ENCODE measurements around the gene C19orf38. TPM values are rescaled to one million over a fixed set of nuclear protein-coding genes. Genes with fewer than 3 reads are reported as not detected.
"Not testable (repeated sequence)": the region's sequence is repeated elsewhere in the genome, so short reads cannot be mapped to it uniquely, and the experiment has no call there.

Gene C19orf38
- total RNA-seq, 2 experiments from 2014 or later: 1.2 to 1.3 TPM

DNA sequence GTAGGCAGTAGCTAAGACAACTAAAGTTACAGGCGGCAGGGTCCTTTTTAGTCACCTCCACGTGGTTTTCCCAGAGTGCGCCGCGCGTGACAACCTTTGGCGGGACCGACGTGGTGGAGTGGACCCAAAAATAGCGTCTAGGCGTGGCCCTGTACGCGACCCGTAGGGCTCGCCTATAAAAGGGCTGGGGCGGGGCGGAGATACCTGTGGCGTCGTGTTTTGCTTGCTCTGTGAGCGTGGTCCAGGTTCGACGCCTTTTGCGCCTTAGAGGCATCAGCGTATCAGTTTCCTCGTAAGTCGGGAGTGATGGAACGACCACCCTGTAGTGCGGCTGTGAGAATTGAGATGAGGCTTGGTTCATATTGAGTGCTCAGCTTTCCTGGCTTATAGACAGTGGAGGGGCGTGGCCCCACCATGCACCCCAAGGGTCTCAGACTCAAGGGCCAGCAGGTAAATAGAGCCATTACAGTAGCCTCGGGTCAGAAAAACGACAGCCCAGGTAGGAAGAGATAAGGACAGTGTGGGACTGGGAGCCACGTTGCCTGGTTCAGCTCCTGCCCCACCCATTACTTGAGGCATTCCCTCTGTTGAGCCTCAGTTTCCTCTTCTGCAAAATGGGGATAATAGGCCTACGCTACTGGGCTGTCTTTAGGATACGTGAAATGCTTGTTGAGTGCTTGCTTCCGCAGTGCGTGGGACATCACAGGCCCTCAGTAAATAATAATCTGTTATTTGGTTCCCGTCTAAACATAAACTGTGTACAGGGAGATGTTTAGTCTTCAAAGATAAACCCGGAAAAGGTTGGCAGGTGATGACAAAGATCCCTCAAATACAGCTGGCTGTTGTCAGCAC is 11.5 kb upstream of the C19orf38 start:
- ATAC-seq (peak; percentile 50), DNase-seq (peak; percentile 92)
- Mint-ChIP-seq H3K4me1 (ENCODE audit: low read depth) (peaks cover 16% of the 10 kb centered on the region), H3K36me3 (ENCODE audit: low read depth) (peaks cover 14% of the 10 kb centered on the region), H3K4me3 (peak overlapping the region; percentile 98), H3K9me3 (peaks cover 10% of the 10 kb centered on the region), H3K27ac (peak overlapping the region; percentile 99), H3K27me3 (no peaks in the 10 kb centered on the region)
- CTCF ChIA-PET: interaction anchor here (1.0 to 3.6 kb wide), 14 partner anchors 8 to 136 kb away, joined by 3 to 40 read pairs (median 3); partner anchors contain the start of gene DNM2
- TF ChIP-seq, protein P1, sequence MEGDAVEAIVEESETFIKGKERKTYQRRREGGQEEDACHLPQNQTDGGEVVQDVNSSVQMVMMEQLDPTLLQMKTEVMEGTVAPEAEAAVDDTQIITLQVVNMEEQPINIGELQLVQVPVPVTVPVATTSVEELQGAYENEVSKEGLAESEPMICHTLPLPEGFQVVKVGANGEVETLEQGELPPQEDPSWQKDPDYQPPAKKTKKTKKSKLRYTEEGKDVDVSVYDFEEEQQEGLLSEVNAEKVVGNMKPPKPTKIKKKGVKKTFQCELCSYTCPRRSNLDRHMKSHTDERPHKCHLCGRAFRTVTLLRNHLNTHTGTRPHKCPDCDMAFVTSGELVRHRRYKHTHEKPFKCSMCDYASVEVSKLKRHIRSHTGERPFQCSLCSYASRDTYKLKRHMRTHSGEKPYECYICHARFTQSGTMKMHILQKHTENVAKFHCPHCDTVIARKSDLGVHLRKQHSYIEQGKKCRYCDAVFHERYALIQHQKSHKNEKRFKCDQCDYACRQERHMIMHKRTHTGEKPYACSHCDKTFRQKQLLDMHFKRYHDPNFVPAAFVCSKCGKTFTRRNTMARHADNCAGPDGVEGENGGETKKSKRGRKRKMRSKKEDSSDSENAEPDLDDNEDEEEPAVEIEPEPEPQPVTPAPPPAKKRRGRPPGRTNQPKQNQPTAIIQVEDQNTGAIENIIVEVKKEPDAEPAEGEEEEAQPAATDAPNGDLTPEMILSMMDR (IDR thresholded peaks at IDR 0.05): no peak
- POLR2A ChIA-PET: interaction anchor here (0.8 to 2.6 kb wide), 9 partner anchors 16 to 233 kb away, joined by 3 to 12 read pairs (median 6); partner anchors contain the start of gene DNM2
- intact Hi-C loops (cut with micrococcal nuclease): no loop called here

DNA sequence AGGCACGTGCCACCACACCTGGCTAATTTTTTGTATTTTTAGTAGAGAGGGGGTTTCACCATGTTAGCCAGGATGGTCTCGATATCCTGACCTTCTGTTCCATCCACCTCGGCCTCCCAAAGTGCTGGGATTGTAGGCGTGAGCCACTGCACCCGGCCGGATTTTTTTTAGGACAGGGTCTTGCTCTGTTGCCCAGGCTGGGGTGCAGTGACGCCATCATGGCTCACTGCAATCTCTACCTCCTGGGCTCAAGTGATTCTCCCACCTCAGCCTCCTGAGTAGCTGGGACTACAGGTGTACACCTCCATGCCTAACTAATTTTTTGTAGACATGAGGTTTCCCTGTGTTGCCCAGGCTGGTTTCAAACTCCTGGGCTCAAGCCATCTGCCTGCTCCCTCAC is 10.6 kb upstream of the C19orf38 start:
- H3K9me3 Mint-ChIP-seq: peaks cover 10% of the 10 kb centered on the region
- H3K27ac Mint-ChIP-seq; DNase-seq; ATAC-seq; intact Hi-C loops (cut with micrococcal nuclease); H3K27me3 Mint-ChIP-seq; H3K4me3 Mint-ChIP-seq: not testable (repeated sequence)
- peaks cover 16% of the 10 kb centered on the region for H3K4me1 Mint-ChIP-seq (ENCODE audit: low read depth)
- peaks cover 14% of the 10 kb centered on the region for H3K36me3 Mint-ChIP-seq (ENCODE audit: low read depth)
- POLR2A ChIA-PET: interaction anchor here (1.3 to 1.9 kb wide), 2 partner anchors 17 kb away, joined by 3 to 6 read pairs; no protein-coding TSS in a partner anchor
- CTCF ChIA-PET: interaction anchor here (1.1 to 3.6 kb wide), 5 partner anchors 20 to 120 kb away, joined by 3 to 40 read pairs (median 23); partner anchors contain the start of gene DNM2

DNA sequence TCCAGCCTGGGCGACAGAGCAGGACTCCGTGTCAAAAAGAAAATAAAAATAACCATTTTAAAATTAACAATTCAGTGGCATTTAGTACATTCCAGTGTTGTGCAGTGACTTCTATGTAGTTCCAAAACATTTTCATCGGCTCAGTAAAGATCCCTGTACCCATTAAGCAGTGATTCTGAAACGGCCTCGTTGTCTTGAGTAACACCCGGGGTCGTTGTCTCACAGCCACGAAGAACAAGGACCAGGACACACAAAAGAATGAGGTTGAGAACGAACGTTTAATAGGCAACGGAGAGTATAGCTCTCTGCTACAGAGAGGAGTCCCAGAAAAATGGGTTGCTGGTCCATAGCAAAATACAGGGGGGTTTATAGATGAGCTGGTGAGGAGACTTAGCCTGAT is 9.8 kb upstream of the C19orf38 start:
- H3K36me3 Mint-ChIP-seq (ENCODE audit: low read depth): peaks cover 14% of the 10 kb centered on the region
- ATAC-seq (no peak), DNase-seq (no peak)
- ChIA-PET POLR2A (interaction anchor here (1.3 kb wide), 1 partner anchor 16 kb away, joined by 3 read pairs; no protein-coding TSS in a partner anchor), CTCF (interaction anchor here (1.3 to 3.5 kb wide), 3 partner anchors 19 to 121 kb away, joined by 3 to 14 read pairs (median 6); no protein-coding TSS in a partner anchor)
- TF ChIP-seq, protein P1 (IDR thresholded peaks at IDR 0.05): no peak
- no peaks in the 10 kb centered on the region for H3K27me3 Mint-ChIP-seq
- H3K9me3 Mint-ChIP-seq: peaks cover 10% of the 10 kb centered on the region
- no peak overlapping the region for H3K27ac Mint-ChIP-seq
- no peak overlapping the region for H3K4me3 Mint-ChIP-seq
- peaks cover 16% of the 10 kb centered on the region for H3K4me1 Mint-ChIP-seq (ENCODE audit: low read depth)
- intact Hi-C loops (cut with micrococcal nuclease): no loop called here

DNA sequence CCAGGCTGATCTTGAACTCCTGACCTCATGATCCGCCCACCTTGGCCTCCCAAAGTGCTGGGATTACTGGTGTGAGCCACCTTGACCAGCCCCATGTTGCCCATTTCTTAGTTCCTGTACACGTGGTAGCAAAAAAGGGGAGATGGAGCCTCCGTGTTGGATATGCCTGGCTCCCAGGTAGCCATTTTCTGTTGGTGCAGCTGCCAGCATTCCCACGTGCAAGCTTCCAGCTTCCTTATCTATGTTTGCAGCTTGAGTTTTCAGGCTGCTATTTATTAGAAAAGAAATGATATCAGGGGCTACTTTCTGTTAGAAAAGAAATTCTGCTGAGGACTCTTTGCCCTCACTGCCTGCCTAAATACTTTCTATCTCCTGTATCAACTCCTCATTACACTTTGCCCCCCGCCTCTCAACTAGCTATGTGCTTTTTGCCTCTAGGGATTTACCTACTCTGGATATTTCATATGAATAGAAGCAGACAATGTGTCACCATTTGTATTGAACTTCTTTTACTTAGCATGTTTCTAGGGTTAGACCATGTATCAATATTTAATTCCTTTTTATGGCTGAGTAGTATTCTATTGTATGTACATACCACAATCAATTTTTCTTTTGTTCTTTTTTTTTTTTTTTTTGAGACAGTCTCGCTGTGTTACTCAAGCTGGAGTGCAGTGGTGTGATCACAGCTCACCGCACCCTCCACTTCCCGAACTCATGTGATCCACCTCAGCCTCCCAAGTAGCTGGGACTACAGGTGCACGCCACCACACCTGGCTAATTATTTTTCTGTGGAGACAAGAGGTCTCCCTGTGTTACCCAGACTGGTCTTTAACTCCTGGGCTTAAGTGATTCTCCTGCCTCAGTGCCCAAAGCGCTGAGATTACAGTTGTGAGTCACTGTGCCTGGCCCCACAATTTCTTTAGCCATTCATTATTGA is 8.8 kb upstream of the C19orf38 start:
- H3K27ac Mint-ChIP-seq: no peak overlapping the region
- H3K27me3 Mint-ChIP-seq: no peaks in the 10 kb centered on the region
- CTCF ChIA-PET: interaction anchor here (1.0 to 3.5 kb wide), 4 partner anchors 18 to 122 kb away, joined by 3 to 14 read pairs (median 6); no protein-coding TSS in a partner anchor
- no peak overlapping the region for H3K4me3 Mint-ChIP-seq
- H3K4me1 Mint-ChIP-seq (ENCODE audit: low read depth): peaks cover 16% of the 10 kb centered on the region
- H3K9me3 Mint-ChIP-seq: peaks cover 10% of the 10 kb centered on the region
- POLR2A ChIA-PET: interaction anchor here (1.2 kb wide), 1 partner anchor 13 kb away, joined by 3 read pairs; no protein-coding TSS in a partner anchor
- H3K36me3 Mint-ChIP-seq (ENCODE audit: low read depth): peaks cover 14% of the 10 kb centered on the region
- ATAC-seq (no peak), DNase-seq (no peak)
- TF ChIP-seq, protein P1 (IDR thresholded peaks at IDR 0.05): no peak
- intact Hi-C loops (cut with micrococcal nuclease): no loop called here

DNA sequence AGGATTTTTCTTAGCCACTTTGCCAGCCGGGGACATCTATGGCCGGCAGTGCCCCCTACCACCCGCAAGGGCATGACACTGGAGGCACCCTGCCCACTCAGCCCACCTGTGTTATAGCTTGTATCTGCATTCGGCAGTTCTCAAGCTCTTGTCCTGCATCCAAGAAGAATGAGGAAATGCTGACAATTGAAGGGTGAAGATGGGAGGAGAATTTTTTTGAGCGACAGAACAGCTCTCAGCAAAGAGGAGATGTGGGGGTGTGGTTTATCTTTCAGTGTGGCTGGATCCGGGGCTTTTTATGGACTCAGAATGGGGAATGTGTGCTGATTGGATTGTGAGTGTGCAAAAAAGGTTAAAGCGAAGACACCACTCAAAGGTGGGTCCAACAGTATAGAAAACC is 5.4 kb upstream of the C19orf38 start:
- Mint-ChIP-seq H3K27me3 (no peaks in the 10 kb centered on the region), H3K36me3 (ENCODE audit: low read depth) (peaks cover 3% of the 10 kb centered on the region), H3K27ac (no peak overlapping the region), H3K4me1 (ENCODE audit: low read depth) (no peaks in the 10 kb centered on the region), H3K9me3 (peaks cover 5% of the 10 kb centered on the region), H3K4me3 (no peak overlapping the region)
- no peak for DNase-seq
- no peak for ATAC-seq
- ChIA-PET POLR2A (no interaction called here), CTCF (interaction anchor here (1.3 to 2.9 kb wide), 4 partner anchors 13 to 30 kb away, joined by 3 to 11 read pairs (median 5); no protein-coding TSS in a partner anchor)
- TF ChIP-seq, protein P1 (IDR thresholded peaks at IDR 0.05): no peak
- intact Hi-C loops (cut with micrococcal nuclease): no loop called here
